ENCODE results near the gene SSU72. TPM values are rescaled to one million over a fixed set of nuclear protein-coding genes. Genes with fewer than 3 reads are reported as not detected.
"Not testable (repeated sequence)": the region's sequence is repeated elsewhere in the genome, so short reads cannot be mapped to it uniquely, and the experiment has no call there.

SSU72 gene
- total RNA-seq, 3 donors from 2014 or later: 117 to 123 (median 120) TPM

GRCh38 chr1:1507305-1507704 is 67.4 kb downstream of the SSU72 start:
- TF ChIP-seq CTCF (IDR thresholded peaks at IDR 0.05): no peak
- no peak overlapping the region for H3K4me3 ChIP-seq
- intact Hi-C loops (cut with DNase I, micrococcal nuclease): no loop called here
- DNase-seq (no peak), ATAC-seq (no peak)
- H3K36me3 ChIP-seq (ENCODE audit: low read depth): no peaks in the 10 kb centered on the region
- no peaks in the 10 kb centered on the region for H3K9me3 ChIP-seq
- peaks cover 9% of the 10 kb centered on the region for H3K4me1 ChIP-seq (ENCODE audit: low read depth)

- H3K9me3 ChIP-seq; H3K36me3 ChIP-seq (ENCODE audit: low read depth); H3K4me1 ChIP-seq (ENCODE audit: low read depth); H3K4me3 ChIP-seq; ATAC-seq; DNase-seq; intact Hi-C loops (cut with DNase I, micrococcal nuclease): not testable (repeated sequence)
Measured at GRCh38 chr1:1505801-1506200, 68.9 kb downstream of the SSU72 start.

GRCh38 chr1:1505366-1505798 is 69.3 kb downstream of the SSU72 start:
- H3K9me3 ChIP-seq; H3K4me3 ChIP-seq; H3K4me1 ChIP-seq (ENCODE audit: low read depth); H3K36me3 ChIP-seq (ENCODE audit: low read depth); intact Hi-C loops (cut with DNase I, micrococcal nuclease): not testable (repeated sequence)
- DNase-seq (peak in 2 of 3 donors; percentile 68 to 69), ATAC-seq (peak; percentile 80)

GRCh38 chr1:1504777-1505365 is 69.8 kb downstream of the SSU72 start:
- intact Hi-C loops (cut with DNase I, micrococcal nuclease); H3K4me3 ChIP-seq: not testable (repeated sequence)

GRCh38 chr1:1495461-1495975 is 79.1 kb downstream of the SSU72 start:
- intact Hi-C loops (cut with DNase I, micrococcal nuclease); ATAC-seq: not testable (repeated sequence)

More at GRCh38 chr1:1504777-1505365, 69.8 kb downstream of the SSU72 start:
- TF ChIP-seq CTCF (IDR thresholded peaks at IDR 0.05): peak; percentile 71
- not testable (repeated sequence) for H3K4me1 ChIP-seq (ENCODE audit: low read depth); H3K9me3 ChIP-seq; H3K36me3 ChIP-seq (ENCODE audit: low read depth)
- DNase-seq (peak; percentile 77 to 87 (median 85)), ATAC-seq (peak; percentile 75)

GRCh38 chr1:1494311-1494710 is 80.4 kb downstream of the SSU72 start:
- H3K4me1 ChIP-seq (ENCODE audit: low read depth); intact Hi-C loops (cut with DNase I, micrococcal nuclease); H3K4me3 ChIP-seq; ATAC-seq; DNase-seq; H3K36me3 ChIP-seq (ENCODE audit: low read depth): not testable (repeated sequence)
- peaks cover 13% of the 10 kb centered on the region for H3K9me3 ChIP-seq

More at GRCh38 chr1:1495461-1495975, 79.1 kb downstream of the SSU72 start:
- not testable (repeated sequence) for DNase-seq; H3K36me3 ChIP-seq (ENCODE audit: low read depth); H3K4me3 ChIP-seq; H3K4me1 ChIP-seq (ENCODE audit: low read depth)
- H3K9me3 ChIP-seq: peaks cover 13% of the 10 kb centered on the region

Other genes starting within 250 kb of the SSU72 start
- 1 to 10 TPM in 1 of 3 donors, under 1 TPM in 2; 0.57 to 1.1 (median 0.96) TPM for gene TAS1R3, start 243.6 kb downstream of the SSU72 start, total RNA-seq
- gene DVL1, start 225.4 kb downstream of the SSU72 start, total RNA-seq: 10 to 100 TPM; 51.7 to 95.3 (median 73.1) TPM
- gene MXRA8, start 216.3 kb downstream of the SSU72 start, total RNA-seq: 10 to 100 TPM in 2 of 3 donors, 1 to 10 TPM in 1; 6.8 to 62.1 (median 20.8) TPM
- 100 to 1,000 TPM; 150 to 180 (median 177) TPM for gene AURKAIP1, start 199.7 kb downstream of the SSU72 start, total RNA-seq
- gene CCNL2, start 175.5 kb downstream of the SSU72 start, total RNA-seq: 100 to 1,000 TPM; 123 to 172 (median 151) TPM
- 100 to 1,000 TPM in 2 of 3 donors, 10 to 100 TPM in 1; 75.7 to 106 (median 105) TPM for gene MRPL20, start 167.6 kb downstream of the SSU72 start, total RNA-seq
- gene ANKRD65, start 153.6 kb downstream of the SSU72 start, total RNA-seq: 10 to 100 TPM in 1 of 3 donors, 1 to 10 TPM in 1, under 1 TPM in 1; 0.81 to 11.3 (median 1.9) TPM
- gene VWA1, start 139.2 kb downstream of the SSU72 start, total RNA-seq: 10 to 100 TPM; 38.5 to 89.4 (median 74.3) TPM
- gene ATAD3C, start 125.2 kb downstream of the SSU72 start, total RNA-seq: 1 to 10 TPM in 1 of 3 donors, under 1 TPM in 2; 0.35 to 1.4 (median 0.55) TPM
- 10 to 100 TPM; 22.8 to 30.9 (median 25.4) TPM for gene ATAD3B, start 103.1 kb downstream of the SSU72 start, total RNA-seq
- 10 to 100 TPM; 18.8 to 35.1 (median 20.8) TPM for gene ATAD3A, start 62.7 kb downstream of the SSU72 start, total RNA-seq
- 10 to 100 TPM in 1 of 3 donors, 1 to 10 TPM in 1, not detected in 1; 1.5 to 12.2 TPM for gene TMEM240, start 34.2 kb downstream of the SSU72 start, total RNA-seq
- 1 to 10 TPM; 1.2 to 3.2 (median 3.1) TPM for gene FNDC10, start 25.3 kb upstream of the SSU72 start, total RNA-seq
- 100 to 1,000 TPM in 2 of 3 donors, 10 to 100 TPM in 1; 67.8 to 118 (median 109) TPM for gene MIB2, start 40.6 kb upstream of the SSU72 start, total RNA-seq
- 1 to 10 TPM; 7.2 to 8.7 (median 7.4) TPM for gene MMP23B, start 57.3 kb upstream of the SSU72 start, total RNA-seq
- 10 to 100 TPM; 31.9 to 45.6 (median 36.8) TPM for gene CDK11B, start 84.1 kb upstream of the SSU72 start, total RNA-seq
- 10 to 100 TPM; 32.4 to 75.2 (median 73.8) TPM for gene SLC35E2B, start 117.9 kb upstream of the SSU72 start, total RNA-seq
- 10 to 100 TPM; 67.1 to 91.0 (median 83.5) TPM for gene CDK11A, start 149.5 kb upstream of the SSU72 start, total RNA-seq
- gene NADK, start 203.6 kb upstream of the SSU72 start, total RNA-seq: 100 to 1,000 TPM; 116 to 160 (median 129) TPM